ENCODE results near the gene SPAG5.
A peak's percentile ranks its signal among the peaks of the same experiment; 100 is the strongest.
"Not testable (repeated sequence)": the region's sequence is repeated elsewhere in the genome, so short reads cannot be mapped to it uniquely, and the experiment has no call there.

SPAG5 gene

GRCh38 chr17:28612936-28613872 lies 14.4 kb upstream of the SPAG5 start:
- peak; percentile 41 for DNase-seq

DNA sequence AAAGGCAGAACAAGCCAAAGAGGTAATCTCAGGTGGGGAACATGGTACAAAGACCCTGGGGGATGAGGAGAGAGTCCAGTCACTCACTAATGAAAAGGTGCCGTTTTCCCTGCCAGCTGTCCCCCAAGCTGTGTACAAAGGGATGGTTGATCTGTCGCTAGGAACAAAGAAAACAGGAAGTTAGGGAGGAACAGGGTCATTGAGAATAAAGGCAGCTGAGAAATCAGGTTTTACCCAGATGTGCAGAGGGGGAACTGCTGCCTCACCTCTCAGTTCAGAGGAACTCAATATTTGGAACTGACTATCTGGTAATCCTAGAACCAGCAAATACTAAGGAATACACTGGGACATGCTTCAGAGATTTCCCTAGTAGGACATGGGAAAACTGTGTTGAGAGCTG lies 13.7 kb upstream of the SPAG5 start:
- DNase-seq, result no peak

GRCh38 chr17:28610376-28610775 lies 11.6 kb upstream of the SPAG5 start:
- DNase-seq, result no peak

DNA sequence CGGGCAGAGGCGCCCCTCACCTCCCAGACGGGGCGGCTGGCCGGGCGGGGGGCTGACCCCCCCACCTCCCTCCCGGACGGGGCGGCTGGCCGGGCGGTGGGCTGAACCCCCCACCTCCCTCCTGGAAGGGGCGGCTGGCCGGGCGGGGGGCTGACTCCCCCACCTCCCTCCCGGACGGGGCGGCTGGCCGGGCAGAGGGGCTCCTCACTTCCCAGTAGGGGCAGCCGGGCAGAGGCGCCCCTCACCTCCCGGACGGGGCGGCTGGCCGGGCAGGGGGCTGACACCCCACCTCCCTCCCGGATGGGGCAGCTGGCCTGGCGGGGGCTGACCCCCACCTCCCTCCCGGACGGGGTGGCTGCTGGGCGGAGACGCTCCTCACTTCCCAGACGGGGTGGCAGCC lies 5.2 kb upstream of the SPAG5 start:
- DNase-seq, result not testable (repeated sequence)

DNA sequence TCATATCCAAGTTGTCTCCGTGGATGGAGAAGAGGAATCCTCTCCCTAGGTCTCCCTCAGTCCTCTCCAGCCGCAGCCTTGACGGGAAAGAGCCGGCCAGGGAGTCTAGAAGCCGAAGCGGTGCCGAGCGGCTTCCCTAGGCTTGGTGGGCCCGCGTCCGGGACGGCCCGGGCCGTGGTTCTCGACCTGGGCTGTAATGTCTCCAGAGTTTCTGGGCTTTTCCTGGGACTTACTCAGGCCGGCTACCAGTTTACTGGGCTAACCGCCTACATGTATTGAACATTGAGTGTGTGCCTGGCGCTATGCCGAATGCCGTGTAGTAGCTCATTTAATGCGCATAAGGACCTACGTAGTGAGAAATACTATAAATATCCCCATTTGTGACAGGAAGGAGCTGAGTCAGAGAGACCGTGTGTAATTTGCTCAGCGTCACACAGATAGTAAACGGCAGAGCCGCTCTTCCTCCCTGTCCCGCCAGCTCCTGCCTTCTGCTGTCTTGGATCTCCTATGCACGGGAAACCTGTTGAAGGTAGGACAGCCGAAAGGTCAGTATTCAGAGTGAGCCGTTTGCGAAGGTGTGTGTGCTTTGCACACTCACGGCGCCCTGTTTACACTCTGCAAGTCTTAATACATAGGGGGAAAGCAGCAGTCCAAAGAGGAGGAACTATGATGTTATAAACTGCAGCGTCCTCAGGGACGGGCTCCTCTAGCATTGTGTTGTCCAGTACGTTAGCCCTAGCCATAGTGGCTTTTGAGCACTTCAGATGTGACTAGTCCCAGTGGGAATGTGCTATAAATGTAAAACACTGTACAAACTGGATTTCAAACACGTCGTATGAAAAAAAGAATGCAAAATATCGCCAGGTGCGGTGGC lies 723 bp upstream of the SPAG5 start:
- peak; percentile 82 for DNase-seq

DNA sequence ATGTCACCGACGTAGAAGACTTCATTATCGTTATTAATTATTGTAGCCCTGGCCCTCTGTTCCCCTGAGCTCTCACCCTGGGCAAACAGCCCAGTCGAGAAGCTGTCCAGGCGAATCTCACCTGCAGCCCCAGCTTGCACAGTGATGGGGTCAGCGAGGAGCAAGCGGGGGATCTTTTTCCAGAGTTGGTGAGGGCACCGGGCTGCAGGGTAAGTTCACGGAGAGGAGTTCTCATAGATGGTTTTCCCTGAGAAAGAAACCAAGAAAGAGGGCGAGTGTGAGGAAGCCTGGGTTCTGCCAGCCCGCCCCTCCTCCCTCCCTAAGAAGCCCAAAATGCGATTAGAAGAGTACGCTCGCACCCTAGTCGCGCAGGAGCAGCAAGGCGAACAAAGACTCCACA lies 436 bp downstream of the SPAG5 start:
- no peak for DNase-seq

DNA sequence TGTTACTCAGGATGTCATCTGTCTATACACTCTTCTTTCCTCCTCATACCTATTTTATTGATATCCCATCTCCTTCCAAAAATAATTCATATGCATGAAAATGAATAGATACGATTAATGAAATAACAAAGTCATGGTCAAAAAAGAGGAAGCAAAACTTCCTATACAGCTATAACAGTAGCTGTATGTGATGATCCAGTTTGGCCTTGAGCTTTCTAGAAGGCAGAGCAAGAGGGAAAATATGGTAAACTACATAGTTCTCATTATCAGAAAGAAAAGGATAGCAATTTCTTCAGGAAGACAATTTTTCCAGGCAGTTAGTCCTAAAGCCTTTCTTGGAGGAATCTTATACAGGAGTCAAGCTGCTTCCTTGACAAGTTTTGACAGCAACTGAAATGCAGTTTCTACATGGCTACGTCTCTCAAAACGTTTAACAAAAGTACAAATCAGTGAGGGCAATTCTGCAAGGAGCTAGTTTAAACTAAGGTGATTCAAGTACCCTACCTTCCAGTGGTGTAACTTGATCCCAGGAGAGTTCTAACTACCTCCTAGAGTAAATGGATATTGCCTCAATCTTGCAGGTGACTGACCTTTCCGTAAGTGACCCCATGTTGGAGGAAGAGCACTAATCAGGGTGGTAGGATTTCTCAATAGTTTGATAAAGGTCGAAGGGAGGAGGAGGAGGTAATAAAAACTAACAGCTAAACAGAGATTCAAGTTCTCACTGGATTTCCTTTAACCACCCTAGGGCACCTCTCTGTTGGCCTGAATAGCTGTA lies 1.0 kb downstream of the SPAG5 start:
- no peak for DNase-seq

- no peak for DNase-seq
Measured at GRCh38 chr17:28592260-28592659, 6.6 kb downstream of the SPAG5 start.

DNA sequence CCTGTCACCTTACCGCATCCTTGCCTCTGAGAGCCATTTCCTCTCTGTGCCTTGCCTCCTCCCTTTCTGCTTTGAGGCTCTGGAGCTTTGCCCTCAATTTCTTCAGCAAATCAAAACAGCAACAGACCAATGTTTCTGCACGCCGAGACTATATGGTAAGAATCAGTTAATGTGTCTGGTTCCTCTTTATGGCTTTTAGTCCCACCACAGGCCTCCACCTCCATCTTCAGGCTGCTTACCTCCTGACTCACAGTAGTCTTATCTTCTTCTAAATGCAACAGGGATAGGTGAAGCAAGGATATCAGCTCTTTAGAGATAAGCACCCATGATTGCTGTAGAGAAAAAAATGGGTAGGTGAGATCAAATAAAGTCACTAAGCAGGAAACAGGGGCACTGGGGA lies 13.0 kb downstream of the SPAG5 start:
- no peak for DNase-seq

DNA sequence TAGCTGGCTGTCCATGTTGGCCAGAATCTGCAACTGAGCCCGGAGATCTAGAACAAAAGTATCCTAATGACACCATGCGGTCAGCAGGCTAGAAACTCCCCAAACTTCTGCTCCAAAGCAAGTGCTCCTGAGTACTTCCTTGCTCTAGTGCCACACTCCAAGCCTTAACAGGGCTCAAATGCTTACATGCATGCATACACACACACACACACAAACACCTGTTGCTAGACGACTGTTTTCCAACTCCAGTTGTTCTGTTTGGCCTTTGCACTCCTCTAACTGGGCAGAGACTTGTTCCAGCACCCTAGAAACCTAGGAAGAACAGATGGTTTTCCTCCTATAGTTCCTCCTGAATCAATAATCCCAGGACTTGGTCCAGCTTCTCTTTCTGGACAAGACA lies 14.4 kb downstream of the SPAG5 start:
- DNase-seq, result no peak

DNA sequence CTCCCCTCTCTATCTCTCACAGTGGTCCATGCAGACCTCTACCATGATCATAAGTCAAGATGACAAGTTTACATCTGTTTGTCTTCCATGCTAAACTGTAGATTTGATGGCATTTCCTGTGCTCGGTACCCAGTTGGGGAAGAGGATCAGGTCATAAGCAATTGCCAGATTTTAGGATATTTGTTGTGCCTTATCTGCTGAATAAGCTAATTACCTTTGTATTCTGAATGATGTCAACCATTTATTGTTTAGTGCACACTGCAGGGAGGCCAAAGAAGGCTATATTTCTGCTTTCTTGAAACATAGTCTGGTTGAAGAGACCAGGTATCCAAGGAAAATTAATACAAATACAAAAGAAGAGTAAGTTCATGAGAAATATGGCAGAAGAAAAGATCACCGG lies 16.3 kb downstream of the SPAG5 start:
- no peak for DNase-seq

GRCh38 chr17:28580959-28581358 lies 17.9 kb downstream of the SPAG5 start:
- DNase-seq, result no peak

DNA sequence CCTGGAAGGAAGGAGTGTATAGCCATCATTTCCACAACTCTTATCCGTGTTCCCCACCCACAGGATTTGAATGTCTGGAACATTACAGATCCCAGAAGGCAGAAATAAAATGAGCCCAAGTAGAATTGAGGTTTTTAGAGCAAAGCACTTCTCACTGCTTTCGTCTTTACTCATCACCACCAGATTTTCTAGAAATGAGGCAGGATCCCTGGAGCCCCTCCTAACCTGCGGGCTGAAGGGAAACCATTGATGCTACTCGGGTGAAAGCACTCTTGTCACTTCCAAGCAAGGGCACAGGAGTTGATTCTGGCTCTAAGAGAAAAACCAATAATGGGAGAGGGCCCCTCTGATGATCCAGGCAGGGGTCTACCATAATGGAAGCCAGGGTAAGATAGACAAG lies 19.3 kb downstream of the SPAG5 start:
- DNase-seq, result no peak

- DNase-seq, result no peak
Measured at GRCh38 chr17:28578246-28579195, 20.3 kb downstream of the SPAG5 start.

- DNase-seq, result no peak
Measured at GRCh38 chr17:28577466-28577824, 21.4 kb downstream of the SPAG5 start.

GRCh38 chr17:28576758-28577465 lies 21.9 kb downstream of the SPAG5 start, which contains the start of gene ALDOC:
ALDOC (minus strand) TSS chr17:28576895; CDS start chr17:28575532, 1,363 bp downstream.
- peak; percentile 93 for DNase-seq

DNA sequence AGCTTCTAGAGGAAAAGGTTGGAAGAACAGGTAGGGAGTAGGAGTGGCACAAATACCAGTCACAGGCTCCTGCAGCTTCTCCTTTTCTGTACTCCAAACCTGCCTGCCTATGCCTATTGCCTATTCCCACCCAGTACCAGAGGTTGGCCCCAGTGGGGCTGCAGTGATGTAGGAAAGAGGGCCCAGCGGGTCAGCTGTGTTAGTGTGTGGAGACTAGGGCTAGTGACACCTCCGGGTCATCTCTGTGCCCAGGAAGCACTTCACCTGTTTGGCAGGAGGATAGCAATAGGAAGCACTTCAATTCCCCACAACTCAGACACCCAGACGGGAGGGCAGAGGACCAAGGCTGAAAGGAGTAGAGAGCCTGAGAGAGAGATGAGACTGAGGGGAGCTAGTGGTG lies 22.8 kb downstream of the SPAG5 start:
- DNase-seq, result not testable (repeated sequence)

GRCh38 chr17:28575126-28575795 lies 23.6 kb downstream of the SPAG5 start:
- no peak for DNase-seq

- no peak for DNase-seq
Measured at GRCh38 chr17:28574526-28574925, 24.3 kb downstream of the SPAG5 start.

- no peak for DNase-seq
Measured at GRCh38 chr17:28573966-28574480, 24.8 kb downstream of the SPAG5 start.

Data from fibroblast of skin of scalp (primary cell).